ENCODE measurements around the gene GALNT9.

GRCh38 chr12:132170094-132170636 is 159.2 kb downstream of the GALNT9 start:
- TF ChIP-seq POLR2AphosphoS5 (IDR thresholded peaks at IDR 0.05; ENCODE audit: low read depth, low read length): no peak
- no peak for TF ChIP-seq SP1 (IDR thresholded peaks at IDR 0.05; ENCODE audit: low read depth)
- no peak for TF ChIP-seq CTCF (IDR thresholded peaks at IDR 0.05 in 2 of 3, conservative IDR thresholded peaks at IDR 0.05 in 1 of 3; ENCODE audit: borderline replicate concordance in 1 of 3, insufficient read depth in 1 of 3, low read depth in 2 of 3, low read length in 2 of 3)
- TF ChIP-seq REST (IDR thresholded peaks at IDR 0.05; ENCODE audit: low read depth): no peak
- TF ChIP-seq EZH2 (IDR thresholded peaks at IDR 0.05): no peak
- TF ChIP-seq RAD21 (IDR thresholded peaks at IDR 0.05; ENCODE audit: low read depth): no peak
- no peak for TF ChIP-seq POLR2A (IDR thresholded peaks at IDR 0.05; ENCODE audit: borderline replicate concordance, extremely low read depth, insufficient read depth, insufficient read length)
- TF ChIP-seq JUND (IDR thresholded peaks at IDR 0.05): no peak
- TF ChIP-seq SRF (IDR thresholded peaks at IDR 0.05; ENCODE audit: low read depth): no peak
- no peak for TF ChIP-seq ATF3 (IDR thresholded peaks at IDR 0.05)
- TF ChIP-seq CEBPB (IDR thresholded peaks at IDR 0.05; ENCODE audit: low read depth): no peak
- TF ChIP-seq ZBTB33 (IDR thresholded peaks at IDR 0.05; ENCODE audit: extremely low read depth, insufficient replicate concordance, low read length): no peak
- no peak for TF ChIP-seq SIN3A (IDR thresholded peaks at IDR 0.05; ENCODE audit: low read depth)

All from HCT116 (cell line).